CD4-positive, CD25-positive, alpha-beta regulatory T cell (primary cell): ENCODE data around the gene C3orf20. TPM values are rescaled to one million over a fixed set of nuclear protein-coding genes. Genes with fewer than 3 reads are reported as not detected.

ENCODE experiments used
- ATAC-seq, 2 donors: fragments of 150-1000 bp; cut with Tn5 transposase; one replicate each; pipeline ENCODE4 v1.10.0; 2021; ENCODE audit warnings: low read depth in 2 of 2, moderate number of reproducible peaks in 2 of 2, moderate library complexity in 1 of 2
- DNase-seq, 3 donors: peaks; one replicate each; pipeline versions ENCODE4 v3.0.0 to v3.0.0-alpha.2; 2012 to 2022; ENCODE audit warnings: mixed read lengths in 1 of 3
- H3K27ac ChIP-seq: one replicate; pipeline ENCODE4 v1.7.0; 2013; ENCODE audit warnings: mild to moderate bottlenecking, low read length; ENCODE audit not compliant: insufficient read depth, poor library complexity, severe bottlenecking
- H3K27me3 ChIP-seq: one replicate; pipeline ENCODE4 v1.7.0; 2013; ENCODE audit warnings: low read length; ENCODE audit not compliant: control insufficient read depth, insufficient read depth
- H3K36me3 ChIP-seq: one replicate; pipeline ENCODE4 v1.7.0; 2013; ENCODE audit warnings: mild to moderate bottlenecking, low read length, moderate library complexity; ENCODE audit not compliant: control insufficient read depth, insufficient read depth
- H3K4me1 ChIP-seq: 2 replicates; pipeline ENCODE4 v1.7.0; 2013; ENCODE audit warnings: mild to moderate bottlenecking, low read length; ENCODE audit not compliant: insufficient read depth, control insufficient read depth, poor library complexity, severe bottlenecking
- H3K4me3 ChIP-seq: one replicate; pipeline ENCODE4 v1.7.0; 2013; ENCODE audit warnings: low read depth, mild to moderate bottlenecking, low read length, moderate library complexity
- H3K9me3 ChIP-seq, 2 experiments: 1 replicate in 1 of 2; 2 replicates in 1 of 2; pipeline ENCODE4 v1.7.0; 2013; ENCODE audit warnings: low read length in 2 of 2, mild to moderate bottlenecking in 1 of 2, moderate library complexity in 1 of 2; ENCODE audit not compliant: control insufficient read depth in 2 of 2
- H3K27ac Mint-ChIP-seq, 3 donors: one replicate each; pipeline ENCODE4 v1.8.0; 2020 to 2022; ENCODE audit warnings: mild to moderate bottlenecking in 3 of 3, mixed read lengths in 3 of 3, moderate library complexity in 2 of 3
- H3K27me3 Mint-ChIP-seq: one replicate; pipeline ENCODE4 v1.8.0; 2022; ENCODE audit warnings: mild to moderate bottlenecking, mixed read lengths
- H3K36me3 Mint-ChIP-seq: one replicate; pipeline ENCODE4 v1.8.0; 2020; ENCODE audit warnings: mixed read lengths
- H3K4me1 Mint-ChIP-seq, 4 donors: one replicate each; pipeline ENCODE4 v1.8.0; 2020 to 2022; ENCODE audit warnings: mixed read lengths in 4 of 4, mild to moderate bottlenecking in 1 of 4
- H3K4me3 Mint-ChIP-seq, 4 donors: one replicate each; pipeline ENCODE4 v1.8.0; 2020 to 2022; ENCODE audit warnings: mild to moderate bottlenecking in 4 of 4, mixed read lengths in 4 of 4, moderate library complexity in 3 of 4
- H3K9me3 Mint-ChIP-seq, 7 donors: one replicate each; pipeline ENCODE4 v1.8.0; 2020 to 2022; ENCODE audit warnings: mixed read lengths in 7 of 7, mild to moderate bottlenecking in 3 of 7, moderate library complexity in 2 of 7
- polyA plus RNA-seq, 4 donors: library from polyadenylated mRNA; unstranded; fragments of 300-500 nt; fragmentation: Illumina TruSeq; gene quantifications; one replicate each; pipeline ENCODE4 v1.2.3, GENCODE V29; 2021
- total RNA-seq: library from RNA; stranded (reverse); gene quantifications from one replicate; pipeline ENCODE4 v1.2.3, GENCODE V29; 2022

C3orf20 gene
- total and polyA plus RNA-seq, 5 donors from 2014 or later = 0.37 TPM; not detected in 4

- Mint-ChIP-seq H3K4me1 (no peaks in the 10 kb centered on the region), H3K9me3 (peaks cover 0 to 2% (median 0%) of the 10 kb centered on the region in 7 donors), H3K27ac (no peak overlapping the region), H3K36me3 (peaks cover 5% of the 10 kb centered on the region), H3K4me3 (no peak overlapping the region), H3K27me3 (no peaks in the 10 kb centered on the region)
- no peak for ATAC-seq
- Histone ChIP-seq H3K4me3 (no peak overlapping the region), H3K9me3 (no peaks in the 10 kb centered on the region), H3K36me3 (no peaks in the 10 kb centered on the region), H3K27me3 (peaks cover 9% of the 10 kb centered on the region), H3K27ac (no peak overlapping the region), H3K4me1 (no peaks in the 10 kb centered on the region)
- DNase-seq = no peak
Measured at GRCh38 chr3:14688525-14688924, 13.6 kb downstream of the C3orf20 start.

DNA sequence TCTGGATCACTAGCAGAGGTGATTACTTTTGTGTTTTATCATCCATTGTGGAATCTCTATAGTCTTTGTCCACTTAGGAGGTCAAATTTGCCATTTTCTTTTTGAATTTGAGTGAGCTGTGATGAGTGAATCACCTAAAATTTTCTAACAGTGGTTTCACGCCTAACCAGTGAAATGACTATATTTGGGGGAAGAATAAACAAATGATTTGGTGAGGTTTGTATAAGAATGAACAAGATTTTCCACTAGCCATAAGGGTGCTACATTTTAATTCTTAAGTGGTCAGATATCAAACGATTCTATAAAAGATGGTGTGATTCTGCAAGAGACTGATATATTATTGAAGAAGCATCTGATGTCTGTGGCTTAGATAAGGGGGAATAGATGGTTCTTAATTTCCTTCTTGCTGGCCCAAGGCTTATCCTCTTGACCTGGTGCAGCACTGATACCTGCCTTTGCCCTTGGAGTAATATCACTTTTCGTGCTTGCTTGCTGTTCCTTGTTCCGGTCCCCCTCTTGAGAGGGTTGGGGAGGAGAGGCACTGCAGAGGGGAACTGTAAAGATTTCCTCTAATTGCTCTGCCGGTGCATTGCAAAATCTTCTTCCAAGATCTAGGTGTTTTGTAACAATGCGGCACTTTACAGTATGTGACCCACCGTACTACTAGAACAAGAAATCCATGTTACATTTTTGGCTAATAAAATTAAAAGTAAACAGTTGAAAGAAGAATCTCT, 14.5 kb downstream of the C3orf20 start:
- H3K9me3 Mint-ChIP-seq = peaks cover 0 to 2% (median 0%) of the 10 kb centered on the region in 7 donors
- H3K9me3 ChIP-seq = no peaks in the 10 kb centered on the region
- H3K27ac Mint-ChIP-seq = no peak overlapping the region
- DNase-seq (no peak), ATAC-seq (no peak)
- no peaks in the 10 kb centered on the region for H3K27me3 Mint-ChIP-seq
- no peak overlapping the region for H3K4me3 ChIP-seq
- no peak overlapping the region for H3K27ac ChIP-seq
- peaks cover 9% of the 10 kb centered on the region for H3K27me3 ChIP-seq
- H3K36me3 ChIP-seq = no peaks in the 10 kb centered on the region
- H3K4me1 ChIP-seq = no peaks in the 10 kb centered on the region
- no peaks in the 10 kb centered on the region for H3K4me1 Mint-ChIP-seq
- no peak overlapping the region for H3K4me3 Mint-ChIP-seq
- peaks cover 5% of the 10 kb centered on the region for H3K36me3 Mint-ChIP-seq

- H3K4me1 ChIP-seq = no peaks in the 10 kb centered on the region
- peaks cover 9% of the 10 kb centered on the region for H3K27me3 ChIP-seq
- Mint-ChIP-seq H3K4me3 (no peak overlapping the region), H3K4me1 (no peaks in the 10 kb centered on the region), H3K36me3 (peaks cover 5% of the 10 kb centered on the region), H3K27ac (no peak overlapping the region), H3K27me3 (no peaks in the 10 kb centered on the region), H3K9me3 (peaks cover 0 to 2% (median 0%) of the 10 kb centered on the region in 7 donors)
- no peaks in the 10 kb centered on the region for H3K9me3 ChIP-seq
- no peak for DNase-seq
- no peak overlapping the region for H3K4me3 ChIP-seq
- ATAC-seq = no peak
- no peak overlapping the region for H3K27ac ChIP-seq
- no peaks in the 10 kb centered on the region for H3K36me3 ChIP-seq
Measured at GRCh38 chr3:14691239-14691638, 16.3 kb downstream of the C3orf20 start.

GRCh38 chr3:14691719-14692118, 16.8 kb downstream of the C3orf20 start:
- Mint-ChIP-seq H3K27ac (no peak overlapping the region), H3K27me3 (no peaks in the 10 kb centered on the region), H3K4me3 (no peak overlapping the region), H3K36me3 (peaks cover 5% of the 10 kb centered on the region), H3K9me3 (peaks cover 0 to 2% (median 0%) of the 10 kb centered on the region in 7 donors), H3K4me1 (no peaks in the 10 kb centered on the region)
- Histone ChIP-seq H3K9me3 (no peaks in the 10 kb centered on the region), H3K36me3 (no peaks in the 10 kb centered on the region), H3K27ac (no peak overlapping the region), H3K4me3 (no peak overlapping the region), H3K27me3 (peaks cover 9% of the 10 kb centered on the region), H3K4me1 (no peaks in the 10 kb centered on the region)
- no peak for ATAC-seq
- DNase-seq = no peak

- Mint-ChIP-seq H3K27me3 (no peaks in the 10 kb centered on the region), H3K4me1 (no peaks in the 10 kb centered on the region), H3K36me3 (no peaks in the 10 kb centered on the region), H3K9me3 (peaks cover 0 to 4% (median 0%) of the 10 kb centered on the region in 7 donors), H3K4me3 (no peak overlapping the region), H3K27ac (no peak overlapping the region)
- DNase-seq (no peak), ATAC-seq (no peak)
- Histone ChIP-seq H3K4me3 (no peak overlapping the region), H3K36me3 (no peaks in the 10 kb centered on the region), H3K4me1 (no peaks in the 10 kb centered on the region), H3K27me3 (no peaks in the 10 kb centered on the region), H3K9me3 (no peaks in the 10 kb centered on the region), H3K27ac (no peak overlapping the region)
Measured at GRCh38 chr3:14698601-14699244, 23.8 kb downstream of the C3orf20 start.

GRCh38 chr3:14699643-14700042, 24.7 kb downstream of the C3orf20 start:
- no peak for DNase-seq
- no peaks in the 10 kb centered on the region for H3K4me1 Mint-ChIP-seq
- Histone ChIP-seq H3K9me3 (no peaks in the 10 kb centered on the region), H3K36me3 (no peaks in the 10 kb centered on the region), H3K27me3 (no peaks in the 10 kb centered on the region), H3K4me1 (no peaks in the 10 kb centered on the region), H3K27ac (no peak overlapping the region), H3K4me3 (no peak overlapping the region)
- no peak overlapping the region for H3K4me3 Mint-ChIP-seq
- peaks cover 5% of the 10 kb centered on the region for H3K36me3 Mint-ChIP-seq
- ATAC-seq = no peak
- no peaks in the 10 kb centered on the region for H3K27me3 Mint-ChIP-seq
- no peak overlapping the region for H3K27ac Mint-ChIP-seq
- peaks cover 0 to 4% (median 0%) of the 10 kb centered on the region in 7 donors for H3K9me3 Mint-ChIP-seq

DNA sequence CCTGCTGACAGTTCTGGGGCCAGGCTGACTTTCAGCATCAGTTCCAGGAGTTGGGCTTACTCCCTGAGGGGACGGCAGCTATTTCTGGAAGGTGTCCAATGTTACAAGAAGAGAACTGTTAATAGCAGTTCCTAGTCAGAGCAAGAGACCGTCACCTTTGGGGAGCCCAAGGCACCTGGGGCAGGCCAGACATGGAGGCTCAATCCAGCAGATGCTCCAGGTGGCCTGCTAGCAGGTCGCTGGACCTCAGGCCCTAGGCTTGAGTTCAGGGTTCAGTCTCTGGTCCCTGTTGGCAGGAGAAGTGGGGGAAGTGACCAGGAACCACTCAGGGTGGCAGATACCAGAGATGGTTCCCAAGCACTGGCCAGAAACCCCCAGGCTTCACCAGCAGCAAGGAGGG, 25.9 kb downstream of the C3orf20 start:
- Mint-ChIP-seq H3K36me3 (peaks cover 5% of the 10 kb centered on the region), H3K9me3 (peaks cover 0 to 4% (median 0%) of the 10 kb centered on the region in 7 donors)

DNA sequence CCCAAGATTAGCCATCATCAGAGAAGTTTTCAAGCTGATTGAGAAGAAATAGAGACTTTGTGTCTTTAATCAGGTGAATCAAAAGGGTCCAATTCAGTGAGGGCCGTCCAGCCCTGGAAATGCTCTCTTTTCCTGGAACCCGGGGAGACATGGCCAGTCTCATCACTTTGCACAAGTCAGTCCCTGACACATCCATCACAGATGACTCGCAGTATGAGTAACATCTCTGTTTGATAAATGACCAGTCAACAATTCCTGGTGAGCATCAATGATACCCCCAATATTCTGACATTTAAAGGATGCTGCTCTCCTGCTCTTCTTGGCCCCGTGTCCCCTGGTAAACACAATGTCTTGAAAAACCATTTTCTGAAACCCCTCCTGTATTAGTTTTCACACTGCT, 26.7 kb downstream of the C3orf20 start:
- Mint-ChIP-seq H3K36me3 (peaks cover 5% of the 10 kb centered on the region), H3K27ac (no peak overlapping the region), H3K4me3 (no peak overlapping the region), H3K27me3 (no peaks in the 10 kb centered on the region), H3K4me1 (no peaks in the 10 kb centered on the region), H3K9me3 (peaks cover 0 to 4% (median 0%) of the 10 kb centered on the region in 7 donors)
- Histone ChIP-seq H3K9me3 (no peaks in the 10 kb centered on the region), H3K4me3 (no peak overlapping the region), H3K27me3 (no peaks in the 10 kb centered on the region), H3K36me3 (no peaks in the 10 kb centered on the region), H3K4me1 (no peaks in the 10 kb centered on the region), H3K27ac (no peak overlapping the region)
- ATAC-seq = no peak
- no peak for DNase-seq

More for the DNA sequence above, 25.9 kb downstream of the C3orf20 start:
- no peaks in the 10 kb centered on the region for H3K36me3 ChIP-seq
- no peak overlapping the region for H3K4me3 ChIP-seq
- Mint-ChIP-seq H3K4me3 (no peak overlapping the region), H3K27ac (no peak overlapping the region), H3K4me1 (no peaks in the 10 kb centered on the region), H3K27me3 (no peaks in the 10 kb centered on the region)
- H3K4me1 ChIP-seq = no peaks in the 10 kb centered on the region
- ATAC-seq (no peak), DNase-seq (no peak)
- H3K9me3 ChIP-seq = no peaks in the 10 kb centered on the region
- H3K27me3 ChIP-seq = no peaks in the 10 kb centered on the region
- H3K27ac ChIP-seq = no peak overlapping the region
